ENCODE results near the gene DBN1. TPM values are rescaled to one million over a fixed set of nuclear protein-coding genes. Genes with fewer than 3 reads are reported as not detected.

DBN1 gene
- total RNA-seq, 1 experiment from 2014 or later: 195 TPM

- no TSS peak for BruUV-seq (replicated peaks)
- no peaks in the 10 kb centered on the region for H3K9me3 ChIP-seq (ENCODE audit: control insufficient read depth, insufficient read depth, low read depth, low read length)
- ChIA-PET POLR2A (interaction anchor here (0.7 kb wide), 1 partner anchor 12 kb away, joined by 3 read pairs; no protein-coding TSS in a partner anchor), CTCF (interaction anchor here (0.6 kb wide), 1 partner anchor 216 kb away, joined by 6 read pairs; no protein-coding TSS in a partner anchor)
- no peak overlapping the region for H3K4me3 ChIP-seq (ENCODE audit: low read depth in 2 of 2, low read length in 2 of 2)
- no peaks in the 10 kb centered on the region for H3K27me3 ChIP-seq (ENCODE audit: control insufficient read depth, insufficient read depth, low read length)
- no peaks in the 10 kb centered on the region; the same call in 1 of the 2 replicates for H3K36me3 ChIP-seq (ENCODE audit: control insufficient read depth, insufficient read depth, low read length)
- DNase-seq (ENCODE audit: low read depth, low spot score): no peak
- H3K4me1 ChIP-seq (ENCODE audit: control insufficient read depth, insufficient read depth, low read length): peaks cover 31% of the 10 kb centered on the region
- no peak overlapping the region for H3K27ac ChIP-seq (ENCODE audit: low read length)
- ATAC-seq: no peak
- intact Hi-C loops (cut with micrococcal nuclease; ENCODE audit: unreplicated experiment): no loop called here
- TF ChIP-seq SIN3A (IDR thresholded peaks at IDR 0.05; ENCODE audit: borderline replicate concordance, insufficient read depth, low read depth, low read length): no peak
- TF ChIP-seq POLR2AphosphoS5 (IDR thresholded peaks at IDR 0.05; ENCODE audit: low read depth, low read length): no peak; the same call in 1 of the 2 replicates
- TF ChIP-seq, protein P1, sequence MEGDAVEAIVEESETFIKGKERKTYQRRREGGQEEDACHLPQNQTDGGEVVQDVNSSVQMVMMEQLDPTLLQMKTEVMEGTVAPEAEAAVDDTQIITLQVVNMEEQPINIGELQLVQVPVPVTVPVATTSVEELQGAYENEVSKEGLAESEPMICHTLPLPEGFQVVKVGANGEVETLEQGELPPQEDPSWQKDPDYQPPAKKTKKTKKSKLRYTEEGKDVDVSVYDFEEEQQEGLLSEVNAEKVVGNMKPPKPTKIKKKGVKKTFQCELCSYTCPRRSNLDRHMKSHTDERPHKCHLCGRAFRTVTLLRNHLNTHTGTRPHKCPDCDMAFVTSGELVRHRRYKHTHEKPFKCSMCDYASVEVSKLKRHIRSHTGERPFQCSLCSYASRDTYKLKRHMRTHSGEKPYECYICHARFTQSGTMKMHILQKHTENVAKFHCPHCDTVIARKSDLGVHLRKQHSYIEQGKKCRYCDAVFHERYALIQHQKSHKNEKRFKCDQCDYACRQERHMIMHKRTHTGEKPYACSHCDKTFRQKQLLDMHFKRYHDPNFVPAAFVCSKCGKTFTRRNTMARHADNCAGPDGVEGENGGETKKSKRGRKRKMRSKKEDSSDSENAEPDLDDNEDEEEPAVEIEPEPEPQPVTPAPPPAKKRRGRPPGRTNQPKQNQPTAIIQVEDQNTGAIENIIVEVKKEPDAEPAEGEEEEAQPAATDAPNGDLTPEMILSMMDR (IDR thresholded peaks at IDR 0.05): no peak
- TF ChIP-seq TCF7L2 (IDR thresholded peaks at IDR 0.05; ENCODE audit: low read depth, low read length): no peak
- TF ChIP-seq, protein P2, sequence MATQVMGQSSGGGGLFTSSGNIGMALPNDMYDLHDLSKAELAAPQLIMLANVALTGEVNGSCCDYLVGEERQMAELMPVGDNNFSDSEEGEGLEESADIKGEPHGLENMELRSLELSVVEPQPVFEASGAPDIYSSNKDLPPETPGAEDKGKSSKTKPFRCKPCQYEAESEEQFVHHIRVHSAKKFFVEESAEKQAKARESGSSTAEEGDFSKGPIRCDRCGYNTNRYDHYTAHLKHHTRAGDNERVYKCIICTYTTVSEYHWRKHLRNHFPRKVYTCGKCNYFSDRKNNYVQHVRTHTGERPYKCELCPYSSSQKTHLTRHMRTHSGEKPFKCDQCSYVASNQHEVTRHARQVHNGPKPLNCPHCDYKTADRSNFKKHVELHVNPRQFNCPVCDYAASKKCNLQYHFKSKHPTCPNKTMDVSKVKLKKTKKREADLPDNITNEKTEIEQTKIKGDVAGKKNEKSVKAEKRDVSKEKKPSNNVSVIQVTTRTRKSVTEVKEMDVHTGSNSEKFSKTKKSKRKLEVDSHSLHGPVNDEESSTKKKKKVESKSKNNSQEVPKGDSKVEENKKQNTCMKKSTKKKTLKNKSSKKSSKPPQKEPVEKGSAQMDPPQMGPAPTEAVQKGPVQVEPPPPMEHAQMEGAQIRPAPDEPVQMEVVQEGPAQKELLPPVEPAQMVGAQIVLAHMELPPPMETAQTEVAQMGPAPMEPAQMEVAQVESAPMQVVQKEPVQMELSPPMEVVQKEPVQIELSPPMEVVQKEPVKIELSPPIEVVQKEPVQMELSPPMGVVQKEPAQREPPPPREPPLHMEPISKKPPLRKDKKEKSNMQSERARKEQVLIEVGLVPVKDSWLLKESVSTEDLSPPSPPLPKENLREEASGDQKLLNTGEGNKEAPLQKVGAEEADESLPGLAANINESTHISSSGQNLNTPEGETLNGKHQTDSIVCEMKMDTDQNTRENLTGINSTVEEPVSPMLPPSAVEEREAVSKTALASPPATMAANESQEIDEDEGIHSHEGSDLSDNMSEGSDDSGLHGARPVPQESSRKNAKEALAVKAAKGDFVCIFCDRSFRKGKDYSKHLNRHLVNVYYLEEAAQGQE (IDR thresholded peaks at IDR 0.05; ENCODE audit: insufficient read depth in 1 of 2, low read depth in 2 of 2, low read length in 1 of 2): no peak
- in situ Hi-C loops (cut with HindIII; ENCODE audit: low pct_unique_long_range_greater_than_20kb, low sequenced_read_pairs): no loop called here
Measured at GRCh38 chr5:177443144-177443983, 30.1 kb downstream of the DBN1 start.

- DNase-seq (ENCODE audit: low read depth, low spot score): no peak
- no peaks in the 10 kb centered on the region; the same call in 1 of the 2 replicates for H3K36me3 ChIP-seq (ENCODE audit: control insufficient read depth, insufficient read depth, low read length)
- H3K9me3 ChIP-seq (ENCODE audit: control insufficient read depth, insufficient read depth, low read depth, low read length): no peaks in the 10 kb centered on the region
- no peak overlapping the region for H3K27ac ChIP-seq (ENCODE audit: low read length)
- no peak overlapping the region for H3K4me3 ChIP-seq (ENCODE audit: low read depth in 2 of 2, low read length in 2 of 2)
- POLR2A ChIA-PET: no interaction called here
- in situ Hi-C loops (cut with HindIII; ENCODE audit: low pct_unique_long_range_greater_than_20kb, low sequenced_read_pairs) (no loop called here), intact Hi-C loops (cut with micrococcal nuclease; ENCODE audit: unreplicated experiment) (no loop called here)
- CTCF ChIA-PET: interaction anchor here (0.6 kb wide), 1 partner anchor 215 kb away, joined by 6 read pairs; no protein-coding TSS in a partner anchor
- no peak for ATAC-seq
- peaks cover 23% of the 10 kb centered on the region for H3K4me1 ChIP-seq (ENCODE audit: control insufficient read depth, insufficient read depth, low read length)
- H3K27me3 ChIP-seq (ENCODE audit: control insufficient read depth, insufficient read depth, low read length): no peaks in the 10 kb centered on the region
- TF ChIP-seq TCF7L2 (IDR thresholded peaks at IDR 0.05; ENCODE audit: low read depth, low read length) (no peak), SIN3A (IDR thresholded peaks at IDR 0.05; ENCODE audit: borderline replicate concordance, insufficient read depth, low read depth, low read length) (no peak), POLR2AphosphoS5 (IDR thresholded peaks at IDR 0.05; ENCODE audit: low read depth, low read length) (no peak)
- TF ChIP-seq, protein P2 (IDR thresholded peaks at IDR 0.05; ENCODE audit: insufficient read depth in 1 of 2, low read depth in 2 of 2, low read length in 1 of 2): no peak
- TF ChIP-seq, protein P1 (IDR thresholded peaks at IDR 0.05): no peak
- BruUV-seq (replicated peaks): no TSS peak
Measured at GRCh38 chr5:177442066-177442826, 31.2 kb downstream of the DBN1 start.
